NCI-H446 treated with DMSO at 0.1 percent for 48 hours (cell line): Measurements from ENCODE around the gene CHCT1.
"Not testable (repeated sequence)": the region's sequence is repeated elsewhere in the genome, so short reads cannot be mapped to it uniquely, and the experiment has no call there.

Experiments
- DNase-seq: peaks from one replicate; lab custom pipeline; 2025; lab: John Stamatoyannopoulos, UW

Gene CHCT1

GRCh38 chr17:60398227-60398959 is 23.9 kb upstream of the CHCT1 start:
- no peak for DNase-seq

- no peak for DNase-seq
Measured at GRCh38 chr17:60401819-60402218, 20.5 kb upstream of the CHCT1 start.

- DNase-seq, result no peak
Measured at GRCh38 chr17:60403523-60403810, 18.8 kb upstream of the CHCT1 start.

GRCh38 chr17:60403962-60404361 is 18.3 kb upstream of the CHCT1 start:
- DNase-seq, result no peak

GRCh38 chr17:60406887-60407286 is 15.4 kb upstream of the CHCT1 start:
- DNase-seq, result no peak

- no peak for DNase-seq
Measured at GRCh38 chr17:60410001-60410400, 12.3 kb upstream of the CHCT1 start.

- no peak for DNase-seq
Measured at GRCh38 chr17:60412701-60413100, 9.6 kb upstream of the CHCT1 start.

GRCh38 chr17:60415146-60415545 is 7.1 kb upstream of the CHCT1 start:
- no peak for DNase-seq

- no peak for DNase-seq
Measured at GRCh38 chr17:60416368-60416925, 5.8 kb upstream of the CHCT1 start.

- not testable (repeated sequence) for DNase-seq
Measured at GRCh38 chr17:60419003-60419402, 3.3 kb upstream of the CHCT1 start.

GRCh38 chr17:60419875-60420274 is 2.4 kb upstream of the CHCT1 start:
- not testable (repeated sequence) for DNase-seq

- DNase-seq, result no peak
Measured at GRCh38 chr17:60421273-60422161, 772 bp upstream of the CHCT1 start.

GRCh38 chr17:60423865-60424264 is 1.6 kb downstream of the CHCT1 start:
- no peak for DNase-seq

- no peak for DNase-seq
Measured at GRCh38 chr17:60425626-60426025, 3.3 kb downstream of the CHCT1 start.

GRCh38 chr17:60426596-60426995 is 4.3 kb downstream of the CHCT1 start:
- no peak for DNase-seq

GRCh38 chr17:60428491-60428890 is 6.2 kb downstream of the CHCT1 start:
- DNase-seq, result not testable (repeated sequence)

- DNase-seq, result not testable (repeated sequence)
Measured at GRCh38 chr17:60430561-60430960, 8.3 kb downstream of the CHCT1 start.

GRCh38 chr17:60433021-60433997 is 11.0 kb downstream of the CHCT1 start:
- not testable (repeated sequence) for DNase-seq

- peak; percentile 79 for DNase-seq
Measured at GRCh38 chr17:60435244-60436167, 13.2 kb downstream of the CHCT1 start.

- no peak for DNase-seq
Measured at GRCh38 chr17:60436676-60437075, 14.4 kb downstream of the CHCT1 start.

- no peak for DNase-seq
Measured at GRCh38 chr17:60439501-60439900, 17.2 kb downstream of the CHCT1 start.
